DOHH2 (cell line): ENCODE results near the gene RNF14.

Experiments used
- CTCF ChIP-seq: fragments of 200-600 bp; sonication (generic); IDR thresholded peaks from one replicate; pipeline ENCODE4 v1.5.1; 2014; ENCODE audit warnings: antibody characterized with exemption, mild to moderate bottlenecking, low read depth, low read length; ENCODE audit not compliant: poor library complexity, severe bottlenecking
- EZH2phosphoT487 ChIP-seq: fragments of 200-600 bp; sonication (generic); IDR thresholded peaks from 2 replicates; pipeline ENCODE4 v1.6.1; 2017; ENCODE audit warnings: borderline replicate concordance, mild to moderate bottlenecking, antibody characterized with exemption, low read length, moderate library complexity, mixed read lengths

- TF ChIP-seq CTCF (no peak), EZH2phosphoT487 (no peak)
Measured at GRCh38 chr5:141952020-141952419, 16.9 kb upstream of the RNF14 start.
